GM10248 (cell line): ENCODE measurements around the gene TMX3.

Experiments used
- CTCF ChIA-PET: fragments of 300-600 bp; sonication (Branson Sonifier 250); formaldehyde crosslinking; extraction: SDS; loops from one replicate; lab custom pipeline; 2021; ENCODE audit warnings: antibody characterized with exemption; lab: Yijun Ruan, JAX
- POLR2A ChIA-PET: fragments of 350-650 bp; sonication (Branson Sonifier 250); formaldehyde crosslinking; extraction: SDS; loops from one replicate; lab custom pipeline; 2020; ENCODE audit warnings: antibody characterized with exemption; lab: Yijun Ruan, JAX
- DNase-seq: peaks from one replicate; pipeline ENCODE4 v3.0.0; 2012; ENCODE audit errors: extremely low spot score
- CTCF ChIP-seq: IDR thresholded peaks from 2 replicates; pipeline ENCODE4 v1.5.1; 2012; ENCODE audit warnings: mild to moderate bottlenecking, low read depth; ENCODE audit errors: extremely low read depth, missing control alignments, control extremely low read depth

TMX3 gene

GRCh38 chr18:68740966-68741365 is 26.1 kb upstream of the TMX3 start:
- DNase-seq: no peak
- no peak for TF ChIP-seq CTCF
- ChIA-PET POLR2A (no interaction called here), CTCF (no interaction called here)

- ChIA-PET CTCF (interaction anchor here (2.4 kb wide), 1 partner anchor 8 kb away, joined by 5 read pairs; no protein-coding TSS in a partner anchor), POLR2A (no interaction called here)
- no peak for TF ChIP-seq CTCF
- DNase-seq: no peak
Measured at GRCh38 chr18:68739462-68739861, 24.6 kb upstream of the TMX3 start.

- ChIA-PET POLR2A (interaction anchor here (0.5 kb wide), 1 partner anchor 26 kb away, joined by 11 read pairs; no protein-coding TSS in a partner anchor), CTCF (interaction anchor here (1.2 to 2.4 kb wide), 2 partner anchors 9 to 10 kb away, joined by 3 to 5 read pairs; no protein-coding TSS in a partner anchor)
- no peak for TF ChIP-seq CTCF
- no peak for DNase-seq
Measured at GRCh38 chr18:68738564-68738963, 23.7 kb upstream of the TMX3 start.

GRCh38 chr18:68735483-68736343 is 20.8 kb upstream of the TMX3 start:
- peak; percentile 57 for DNase-seq
- CTCF ChIA-PET: no interaction called here
- POLR2A ChIA-PET: no interaction called here
- peak; percentile 78 for TF ChIP-seq CTCF

GRCh38 chr18:68734308-68734707 is 19.4 kb upstream of the TMX3 start:
- ChIA-PET POLR2A (no interaction called here), CTCF (interaction anchor here (0.8 to 1.2 kb wide), 2 partner anchors 19 to 1519 kb away, joined by 3 to 5 read pairs; partner anchors contain the start of gene TMX3)
- TF ChIP-seq CTCF: no peak
- DNase-seq: no peak

GRCh38 chr18:68733707-68734106 is 18.8 kb upstream of the TMX3 start:
- no peak for DNase-seq
- ChIA-PET CTCF (interaction anchor here (0.8 to 1.2 kb wide), 3 partner anchors 11 to 1519 kb away, joined by 3 to 5 read pairs (median 3); partner anchors contain the start of gene TMX3), POLR2A (no interaction called here)
- no peak for TF ChIP-seq CTCF
